ENCODE measurements around the gene TMEM240. TPM values are rescaled to one million over a fixed set of nuclear protein-coding genes. Genes with fewer than 3 reads are reported as not detected.

Gene TMEM240
- total and polyA plus RNA-seq, 9 of the 15 experiments (the other 6 are each of a cell fraction or from before 2014, with no cell fraction given) = 0.24 to 2.0 (median 0.69) TPM; not detected in 5

GRCh38 chr1:1573843-1574720 is 33.7 kb upstream of the TMEM240 start (continued):
- TF ChIP-seq AFF4 (CRISPR knock-in tag; IDR thresholded peaks at IDR 0.05) = peak; percentile 49; the same call in 1 of the 2 replicates
- TF ChIP-seq ZFP36 (IDR thresholded peaks at IDR 0.05; ENCODE audit: low read depth, low read length, partially characterized antibody) = no peak
- TF ChIP-seq HDAC2 (IDR thresholded peaks at IDR 0.05) = 0 out of 2 replicates have a peak, but pooled peaks have one; percentile 20
- TF ChIP-seq ZNF23 (CRISPR knock-in tag; IDR thresholded peaks at IDR 0.05) = no peak
- TF ChIP-seq NFE2L1 (tag; IDR thresholded peaks at IDR 0.05; ENCODE audit: borderline replicate concordance, low read depth) = no peak
- no peak for TF ChIP-seq HCFC1 (IDR thresholded peaks at IDR 0.05; ENCODE audit: low read depth, low read length)
- TF ChIP-seq E4F1 (CRISPR knock-in tag; IDR thresholded peaks at IDR 0.05; ENCODE audit: borderline replicate concordance) = no peak
- no peak for TF ChIP-seq NR0B1 (IDR thresholded peaks at IDR 0.05; ENCODE audit: partially characterized antibody)
- TF ChIP-seq RBBP5 (IDR thresholded peaks at IDR 0.05; ENCODE audit: borderline replicate concordance, insufficient read depth, low read length, poor library complexity, severe bottlenecking) = no peak
- TF ChIP-seq ILF3 (IDR thresholded peaks at IDR 0.05; ENCODE audit: borderline replicate concordance) = no peak
- peak in 1 of 2 experiments; percentile 48; a peak in 3 of 4 replicates for TF ChIP-seq MAZ (CRISPR knock-in tag; conservative IDR thresholded peaks at IDR 0.05 in 1 of 2, IDR thresholded peaks at IDR 0.05 in 1 of 2)
- TF ChIP-seq MLX (CRISPR knock-in tag; conservative IDR thresholded peaks at IDR 0.05) = no peak
- no peak for TF ChIP-seq RBM17 (IDR thresholded peaks at IDR 0.05; ENCODE audit: borderline replicate concordance, low read depth, low read length)
- TF ChIP-seq SP1 (CRISPR knock-in tag; IDR thresholded peaks at IDR 0.05) = no peak; the same call in none of the 2 replicates
- TF ChIP-seq NCOR1 (IDR thresholded peaks at IDR 0.05) = no peak
